HEK293 (cell line): ENCODE measurements around the gene HNRNPK.

Source experiments
- CTCF ChIA-PET: fragments of 350-600 bp; formaldehyde crosslinking; extraction: SDS; loops from one replicate; lab custom pipeline; 2021; ENCODE audit warnings: antibody characterized with exemption; lab: Yijun Ruan, JAX
- POLR2A ChIA-PET: fragments of 300-600 bp; formaldehyde crosslinking; extraction: SDS; loops from one replicate; lab custom pipeline; 2020; ENCODE audit warnings: antibody characterized with exemption, inconsistent platforms; lab: Yijun Ruan, JAX
- H3K27ac ChIP-seq: fragments of 200-500 bp; sonication (Bioruptor generic); 2 replicates; pipeline ENCODE4 v1.5.1; 2014; ENCODE audit warnings: low read depth, low read length, control low read depth, inconsistent platforms; ENCODE audit errors: extremely low read depth
- H3K36me3 ChIP-seq, 2 experiments: fragments of 200-500 bp in 1 of 2; sonication (Bioruptor generic) in 1 of 2; 1 replicate in 1 of 2; 2 replicates in 1 of 2; pipeline ENCODE4 v1.5.1; 2014 to 2017; ENCODE audit warnings: inconsistent platforms in 2 of 2, low read length in 2 of 2; ENCODE audit not compliant: control insufficient read depth in 2 of 2, insufficient read depth in 1 of 2
- H3K4me1 ChIP-seq: fragments of 200-500 bp; sonication (Bioruptor generic); 2 replicates; pipeline ENCODE4 v1.5.1; 2014; ENCODE audit warnings: mild to moderate bottlenecking, low read length, inconsistent platforms; ENCODE audit not compliant: control insufficient read depth, insufficient read depth
- H3K4me3 ChIP-seq: 2 replicates; pipeline ENCODE4 v1.5.1; 2011; ENCODE audit warnings: low read depth, mild to moderate bottlenecking, control low read depth, low read length, moderate library complexity
- H3K9me3 ChIP-seq: fragments of 200-500 bp; sonication (Bioruptor generic); 2 replicates; pipeline ENCODE4 v1.5.1; 2014; ENCODE audit warnings: low read depth, low read length, inconsistent platforms; ENCODE audit not compliant: control insufficient read depth, insufficient read depth
- ELK4 ChIP-seq: IDR thresholded peaks from 2 replicates; pipeline ENCODE4 v1.6.1; 2011; ENCODE audit warnings: mild to moderate bottlenecking, low read depth, low read length, borderline replicate concordance
- KLF16 ChIP-seq: fragments of 450-650 bp; formaldehyde crosslinking; IDR thresholded peaks from 2 replicates; pipeline ENCODE4 v1.5.1; 2017; ENCODE audit warnings: missing biosample characterization, missing genetic modification characterization
- KLF7 ChIP-seq: fragments of 450-650 bp; formaldehyde crosslinking; IDR thresholded peaks from 2 replicates; pipeline ENCODE4 v1.5.1; 2016; ENCODE audit warnings: missing biosample characterization, missing genetic modification characterization, borderline replicate concordance
- PRDM4 ChIP-seq: fragments of 450-650 bp; formaldehyde crosslinking; IDR thresholded peaks from 2 replicates; pipeline ENCODE4 v1.5.1; 2017; ENCODE audit warnings: missing biosample characterization, missing genetic modification characterization
- SP7 ChIP-seq: fragments of 450-650 bp; formaldehyde crosslinking; IDR thresholded peaks from 2 replicates; pipeline ENCODE4 v1.5.1; 2016; ENCODE audit warnings: missing biosample characterization, missing genetic modification characterization
- ZBTB49 ChIP-seq: fragments of 450-650 bp; formaldehyde crosslinking; IDR thresholded peaks from 2 replicates; pipeline ENCODE4 v1.5.1; 2016; ENCODE audit warnings: missing biosample characterization, missing genetic modification characterization, low read depth
- ZNF184 ChIP-seq: fragments of 450-650 bp; IDR thresholded peaks from 2 replicates; pipeline ENCODE4 v1.5.1; 2018; ENCODE audit warnings: missing biosample characterization, mild to moderate bottlenecking, missing genetic modification characterization
- ZNF26 ChIP-seq: fragments of 450-650 bp; formaldehyde crosslinking; IDR thresholded peaks from 2 replicates; pipeline ENCODE4 v1.5.1; 2016; ENCODE audit warnings: missing biosample characterization, missing genetic modification characterization
- ZNF280C ChIP-seq: fragments of 450-650 bp; formaldehyde crosslinking; IDR thresholded peaks from 2 replicates; pipeline ENCODE4 v1.5.1; 2016; ENCODE audit warnings: missing biosample characterization, missing genetic modification characterization
- ZNF341 ChIP-seq: fragments of 450-650 bp; formaldehyde crosslinking; IDR thresholded peaks from 2 replicates; pipeline ENCODE4; 2016; ENCODE audit warnings: low read depth, missing biosample characterization, missing genetic modification characterization
- ZNF600 ChIP-seq: fragments of 450-650 bp; formaldehyde crosslinking; IDR thresholded peaks from 2 replicates; pipeline ENCODE4 v1.5.1; 2016; ENCODE audit warnings: missing biosample characterization, missing genetic modification characterization
- ZNF701 ChIP-seq: fragments of 450-650 bp; formaldehyde crosslinking; IDR thresholded peaks from 2 replicates; pipeline ENCODE4 v1.5.1; 2016; ENCODE audit warnings: missing biosample characterization, missing genetic modification characterization
- ZNF76 ChIP-seq: fragments of 450-650 bp; formaldehyde crosslinking; IDR thresholded peaks from 2 replicates; pipeline ENCODE4; 2016; ENCODE audit warnings: low read depth, missing biosample characterization, missing genetic modification characterization, borderline replicate concordance
- ZNF777 ChIP-seq: fragments of 450-650 bp; formaldehyde crosslinking; IDR thresholded peaks from 2 replicates; pipeline ENCODE4 v1.5.1; 2017; ENCODE audit warnings: missing biosample characterization, missing genetic modification characterization, borderline replicate concordance
- ZNF837 ChIP-seq: fragments of 450-650 bp; formaldehyde crosslinking; IDR thresholded peaks from 2 replicates; pipeline ENCODE4 v1.5.1; 2016; ENCODE audit warnings: missing biosample characterization, missing genetic modification characterization

The HNRNPK gene

GRCh38 chr9:83988411-83988810, 8.4 kb upstream of the HNRNPK start:
- Histone ChIP-seq H3K27ac (no peak overlapping the region), H3K36me3 (peaks cover 9 to 11% of the 10 kb centered on the region in 2 experiments; a peak in 2 of 3 replicates), H3K4me1 (peaks cover 6% of the 10 kb centered on the region), H3K9me3 (no peaks in the 10 kb centered on the region), H3K4me3 (no peak overlapping the region)
- TF ChIP-seq ZNF837 (tag by site-specific recombination) = no peak
- TF ChIP-seq ZNF701 (tag by site-specific recombination) = no peak
- TF ChIP-seq ELK4 = no peak
- no peak for TF ChIP-seq KLF16
- TF ChIP-seq ZNF777 (tag by site-specific recombination) = no peak
- no peak for TF ChIP-seq ZNF26 (tag by site-specific recombination)
- no peak for TF ChIP-seq ZNF280C (tag by site-specific recombination)
- TF ChIP-seq ZNF341 (tag by site-specific recombination) = no peak
- TF ChIP-seq ZNF600 = no peak
- no peak for TF ChIP-seq KLF7
- no peak for TF ChIP-seq PRDM4 (tag by site-specific recombination)
- no peak for TF ChIP-seq ZBTB49
- TF ChIP-seq ZNF184 (tag by site-specific recombination) = no peak
- POLR2A ChIA-PET = no interaction called here
- CTCF ChIA-PET = no interaction called here

- POLR2A ChIA-PET = no interaction called here
- Histone ChIP-seq H3K27ac (no peak overlapping the region), H3K36me3 (peaks cover 9 to 11% of the 10 kb centered on the region in 2 experiments; a peak in 2 of 3 replicates), H3K9me3 (no peaks in the 10 kb centered on the region), H3K4me1 (peaks cover 5% of the 10 kb centered on the region), H3K4me3 (no peak overlapping the region)
- TF ChIP-seq SP7 (0 out of 2 replicates have a peak, but pooled peaks have one; percentile 3), ZNF76 (tag by site-specific recombination) (no peak)
- CTCF ChIA-PET = no interaction called here
Measured at GRCh38 chr9:83987402-83987791, 7.4 kb upstream of the HNRNPK start.
